HFFc6 (cell line): ENCODE measurements around the gene FAM120A. TPM values are rescaled to one million over a fixed set of nuclear protein-coding genes. Genes with fewer than 3 reads are reported as not detected.

ENCODE experiments used
- DNase-seq: peaks from one replicate; pipeline ENCODE4 v3.0.0-alpha.2; 2018
- H3K27ac Mint-ChIP-seq: 2 replicates; pipeline ENCODE4 v1.8.0; 2020; ENCODE audit warnings: mild to moderate bottlenecking, mixed read lengths
- H3K27me3 Mint-ChIP-seq: 2 replicates; pipeline ENCODE4 v1.8.0; 2021; ENCODE audit warnings: mild to moderate bottlenecking, moderate library complexity, mixed read lengths; ENCODE audit not compliant: insufficient read depth
- H3K36me3 Mint-ChIP-seq: 2 replicates; pipeline ENCODE4 v1.8.0; 2021; ENCODE audit warnings: low read depth, mixed read lengths
- H3K4me1 Mint-ChIP-seq: 2 replicates; pipeline ENCODE4 v1.8.0; 2020; ENCODE audit warnings: low read depth, mixed read lengths
- H3K4me3 Mint-ChIP-seq: 2 replicates; pipeline ENCODE4 v1.8.0; 2020; ENCODE audit warnings: mild to moderate bottlenecking, moderate library complexity, mixed read lengths
- H3K9me3 Mint-ChIP-seq: 2 replicates; pipeline ENCODE4 v1.8.0; 2020; ENCODE audit warnings: mild to moderate bottlenecking, mixed read lengths
- total RNA-seq, 6 experiments: library from RNA; stranded (reverse); fragmentation: NEBNext Ultra II Directional; extraction: Animal tissue kit (Norgen Biotek cat#: 25700); gene quantifications; 2 replicates in 1 of 6; 3 replicates in 5 of 6; pipeline ENCODE4 v1.2.3, GENCODE V29; 2021
- TF ChIP-seq, protein P1 (sequence below): fragments of 200-600 bp; sonication (generic); IDR thresholded peaks from 2 replicates; pipeline ENCODE4 v1.5.0; 2021; ENCODE audit warnings: antibody characterized with exemption, mild to moderate bottlenecking

The FAM120A gene
- total RNA-seq, 6 experiments from 2014 or later = 139 to 161 (median 155) TPM

DNA sequence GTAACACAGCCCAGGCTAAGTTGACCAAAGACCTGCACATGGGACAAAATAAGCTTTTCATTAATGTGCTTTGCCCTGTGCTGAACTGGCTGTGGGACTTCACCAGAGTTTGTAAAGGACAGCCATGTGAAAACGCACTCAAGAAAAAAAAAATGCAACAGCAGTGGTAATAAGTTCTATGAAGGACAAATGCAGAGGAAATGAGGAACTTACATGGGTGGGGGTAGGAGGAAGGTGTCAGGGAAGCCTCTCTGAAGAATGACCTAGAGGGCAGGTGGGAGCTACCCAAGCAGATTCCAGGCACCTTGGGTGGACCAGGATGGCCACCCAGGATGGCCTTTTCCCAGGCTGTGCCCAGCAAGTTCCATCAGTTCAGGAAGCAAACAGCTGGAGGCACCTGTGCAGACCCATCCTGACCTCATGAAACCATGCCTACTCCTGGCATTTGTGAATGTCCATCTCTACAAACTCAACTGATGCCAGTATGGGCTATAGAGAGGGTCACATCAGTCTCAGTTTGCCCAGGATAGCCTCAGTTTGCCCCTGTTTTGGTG, 118.2 kb downstream of the FAM120A start:
- no peaks in the 10 kb centered on the region for H3K27me3 Mint-ChIP-seq
- no peak overlapping the region for H3K4me3 Mint-ChIP-seq
- TF ChIP-seq, protein P1, sequence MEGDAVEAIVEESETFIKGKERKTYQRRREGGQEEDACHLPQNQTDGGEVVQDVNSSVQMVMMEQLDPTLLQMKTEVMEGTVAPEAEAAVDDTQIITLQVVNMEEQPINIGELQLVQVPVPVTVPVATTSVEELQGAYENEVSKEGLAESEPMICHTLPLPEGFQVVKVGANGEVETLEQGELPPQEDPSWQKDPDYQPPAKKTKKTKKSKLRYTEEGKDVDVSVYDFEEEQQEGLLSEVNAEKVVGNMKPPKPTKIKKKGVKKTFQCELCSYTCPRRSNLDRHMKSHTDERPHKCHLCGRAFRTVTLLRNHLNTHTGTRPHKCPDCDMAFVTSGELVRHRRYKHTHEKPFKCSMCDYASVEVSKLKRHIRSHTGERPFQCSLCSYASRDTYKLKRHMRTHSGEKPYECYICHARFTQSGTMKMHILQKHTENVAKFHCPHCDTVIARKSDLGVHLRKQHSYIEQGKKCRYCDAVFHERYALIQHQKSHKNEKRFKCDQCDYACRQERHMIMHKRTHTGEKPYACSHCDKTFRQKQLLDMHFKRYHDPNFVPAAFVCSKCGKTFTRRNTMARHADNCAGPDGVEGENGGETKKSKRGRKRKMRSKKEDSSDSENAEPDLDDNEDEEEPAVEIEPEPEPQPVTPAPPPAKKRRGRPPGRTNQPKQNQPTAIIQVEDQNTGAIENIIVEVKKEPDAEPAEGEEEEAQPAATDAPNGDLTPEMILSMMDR = no peak
- H3K4me1 Mint-ChIP-seq = peaks cover 19% of the 10 kb centered on the region
- no peak for DNase-seq
- peaks cover 24% of the 10 kb centered on the region for H3K36me3 Mint-ChIP-seq
- no peak overlapping the region for H3K27ac Mint-ChIP-seq
- H3K9me3 Mint-ChIP-seq = peaks cover 12% of the 10 kb centered on the region

DNA sequence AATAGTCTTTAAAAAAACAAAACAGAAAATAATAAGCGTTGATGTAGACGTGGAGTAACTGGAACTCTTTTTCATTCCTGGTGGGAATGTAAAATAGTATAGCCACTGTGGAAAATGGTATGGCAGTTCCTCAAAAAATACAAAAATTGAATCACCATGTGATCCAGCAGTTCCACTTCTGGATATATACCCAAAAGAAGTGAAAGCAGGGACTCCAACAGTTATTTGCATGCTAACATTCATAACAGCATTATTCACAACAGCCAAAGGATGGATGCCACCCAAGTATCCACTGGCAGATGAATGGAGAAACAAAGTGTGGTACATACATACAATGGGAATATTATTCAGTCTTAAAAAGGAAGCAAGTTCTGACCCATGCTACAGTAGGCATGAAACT, 120.7 kb downstream of the FAM120A start:
- H3K4me3 Mint-ChIP-seq = no peak overlapping the region
- H3K4me1 Mint-ChIP-seq = peaks cover 13% of the 10 kb centered on the region
- TF ChIP-seq, protein P1 = no peak

DNA sequence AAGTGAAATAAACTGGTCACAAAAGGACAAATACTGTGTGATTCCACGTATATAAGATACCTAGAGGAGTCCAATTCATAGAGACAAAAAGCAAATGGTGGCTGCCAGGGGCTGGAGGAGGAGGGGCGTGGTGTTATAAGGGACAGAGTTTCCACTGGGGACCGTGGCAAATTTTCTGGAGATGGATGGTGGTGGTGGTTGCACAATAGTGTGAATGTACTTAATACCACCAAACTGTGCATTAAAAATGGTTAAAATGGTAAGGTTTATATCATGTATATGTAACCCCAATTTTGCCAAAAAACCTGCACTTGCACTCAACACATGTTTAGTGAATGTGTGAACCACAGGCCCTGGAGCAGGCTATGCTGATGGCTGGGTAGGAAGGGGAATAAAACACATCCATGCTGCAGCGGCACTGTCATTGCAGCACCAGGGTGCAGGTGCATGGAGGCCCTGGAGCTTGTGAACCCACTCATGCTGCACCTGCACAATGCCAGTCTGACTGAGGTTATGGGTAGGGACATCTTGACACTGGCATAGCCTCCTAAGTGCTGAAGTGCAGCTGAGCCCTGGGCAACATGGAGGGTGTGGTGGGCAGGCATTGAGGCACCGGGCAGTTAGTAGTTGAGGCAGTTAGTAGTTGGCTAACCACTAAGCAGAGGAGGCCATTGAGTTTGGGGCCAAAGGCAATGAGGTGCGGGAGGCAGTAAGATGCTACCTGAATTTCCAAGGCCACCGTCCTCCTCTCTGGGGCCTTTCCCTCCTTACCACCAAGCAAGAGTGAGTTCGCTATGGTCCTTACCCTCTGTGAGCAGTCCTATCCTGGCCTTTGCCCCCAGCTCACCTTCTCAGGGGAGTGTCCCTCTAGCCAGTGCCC, 121.4 kb downstream of the FAM120A start:
- Mint-ChIP-seq H3K27me3 (peaks cover 2% of the 10 kb centered on the region; the same call in 1 of the 2 replicates), H3K9me3 (peaks cover 12% of the 10 kb centered on the region), H3K4me3 (no peak overlapping the region)

More for the DNA sequence above, 120.7 kb downstream of the FAM120A start:
- DNase-seq = no peak
- Mint-ChIP-seq H3K27ac (no peak overlapping the region), H3K36me3 (peaks cover 24% of the 10 kb centered on the region), H3K9me3 (peaks cover 12% of the 10 kb centered on the region), H3K27me3 (peaks cover 2% of the 10 kb centered on the region; the same call in 1 of the 2 replicates)

DNA sequence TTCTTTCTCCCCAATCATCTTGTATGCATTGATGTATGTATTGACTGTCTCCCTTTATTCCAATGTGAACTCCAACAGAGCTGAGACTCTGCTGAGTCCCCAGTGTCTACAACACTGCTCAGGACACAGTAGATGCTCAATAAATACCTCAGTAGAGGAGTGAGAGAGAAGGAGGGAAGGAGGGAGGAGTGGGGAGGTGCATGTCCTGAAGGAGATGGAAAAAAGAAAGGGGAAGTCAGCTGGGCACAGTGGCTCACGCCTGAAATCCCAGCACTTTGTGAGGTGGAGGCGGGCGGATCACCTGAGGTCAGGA, 122.0 kb downstream of the FAM120A start:
- Mint-ChIP-seq H3K9me3 (peaks cover 12% of the 10 kb centered on the region), H3K36me3 (peaks cover 15% of the 10 kb centered on the region), H3K27me3 (peaks cover 2% of the 10 kb centered on the region; the same call in 1 of the 2 replicates), H3K27ac (no peak overlapping the region), H3K4me3 (no peak overlapping the region), H3K4me1 (peaks cover 17% of the 10 kb centered on the region)
- DNase-seq = no peak
- TF ChIP-seq, protein P1 = no peak

More for the DNA sequence above, 121.4 kb downstream of the FAM120A start:
- TF ChIP-seq, protein P1 = no peak
- no peak for DNase-seq
- peaks cover 19% of the 10 kb centered on the region for H3K36me3 Mint-ChIP-seq
- peaks cover 11% of the 10 kb centered on the region for H3K4me1 Mint-ChIP-seq
- H3K27ac Mint-ChIP-seq = no peak overlapping the region

DNA sequence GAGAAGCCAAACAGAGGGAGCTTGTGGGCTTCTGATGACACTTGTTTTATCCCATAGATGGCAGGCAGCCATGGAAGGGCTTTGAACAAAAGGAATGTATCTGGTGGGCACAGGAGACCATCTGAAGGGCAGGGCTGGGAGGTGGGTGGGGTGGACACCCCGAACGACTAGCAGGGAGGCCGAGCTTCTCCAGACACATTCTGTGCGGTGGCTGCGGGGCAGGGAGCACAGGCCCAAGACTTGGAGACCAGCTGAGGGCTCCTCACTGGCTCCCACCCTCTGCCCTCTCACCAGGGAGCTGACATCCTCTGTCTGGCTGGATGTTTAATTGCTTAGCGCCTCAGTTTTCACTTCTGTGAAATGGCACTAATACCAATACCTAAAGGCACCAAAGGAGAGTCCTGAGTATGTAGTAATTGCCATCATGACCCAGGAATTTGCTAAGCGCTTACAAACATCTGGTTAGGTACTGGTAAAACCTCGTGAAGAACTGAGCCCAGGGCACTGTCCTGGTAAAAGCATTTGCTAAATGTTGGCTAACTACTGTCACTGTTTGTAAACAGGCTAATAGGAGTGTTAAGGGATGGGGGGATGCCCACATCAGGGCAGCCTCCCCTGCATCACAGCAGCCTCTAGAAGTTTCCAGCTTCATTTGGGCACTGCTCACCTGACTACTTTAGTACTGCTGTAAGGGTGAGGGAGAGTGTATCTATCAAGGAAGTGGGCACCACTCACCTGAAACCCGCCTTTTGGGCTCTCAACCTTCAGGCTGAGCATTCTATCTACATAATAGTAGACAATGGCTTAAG, 122.8 kb downstream of the FAM120A start:
- Mint-ChIP-seq H3K4me1 (peaks cover 26% of the 10 kb centered on the region), H3K9me3 (peaks cover 12% of the 10 kb centered on the region), H3K4me3 (peak overlapping the region; percentile 96), H3K36me3 (peaks cover 15% of the 10 kb centered on the region), H3K27ac (no peak overlapping the region; the same call in 1 of the 2 replicates), H3K27me3 (peaks cover 2% of the 10 kb centered on the region; the same call in 1 of the 2 replicates)
- DNase-seq = no peak
- TF ChIP-seq, protein P1 = no peak
